Endothelial cell of umbilical vein (primary cell): ENCODE measurements around the gene ADAMTS17. TPM values are rescaled to one million over a fixed set of nuclear protein-coding genes. Genes with fewer than 3 reads are reported as not detected.

Source experiments
- BruUV-seq: library from RNA; stranded (reverse); fragments of 400-500 nt; replicated peaks from 2 replicates; lab custom pipeline; 2021; lab: Mats Ljungman, UMichigan
- CTCF ChIA-PET: fragments of 300-600, 350-600 bp; sonication (Branson Sonifier 250); formaldehyde crosslinking; loops from one replicate; lab custom pipeline; 2021; ENCODE audit warnings: antibody characterized with exemption, inconsistent platforms; lab: Charles Lee
- POLR2A ChIA-PET: fragments of 300-600, 350-600 bp; sonication (Branson Sonifier 250); formaldehyde crosslinking; loops from one replicate; lab custom pipeline; 2021; ENCODE audit warnings: antibody characterized with exemption, inconsistent platforms; lab: Charles Lee
- DNase-seq: peaks from one replicate; pipeline ENCODE4 v3.0.0-alpha.2; 2011; ENCODE audit warnings: low read depth, low spot score
- FAIRE-seq: peaks from 2 replicates; lab custom pipeline; 2011; peaks lifted over from hg19 to GRCh38; lab: Jason Lieb, UNC
- H2AFZ ChIP-seq: 2 replicates; pipeline ENCODE4 v1.6.0; 2012; ENCODE audit warnings: low read depth, low read length, control low read depth, inconsistent platforms
- H3K27ac ChIP-seq: 2 replicates; pipeline ENCODE4 v1.5.1; 2011; ENCODE audit warnings: low read depth, mild to moderate bottlenecking, control low read depth, low read length, moderate library complexity; ENCODE audit not compliant: insufficient read depth
- H3K27me3 ChIP-seq, 2 experiments: 2 replicates each; pipeline versions ENCODE4 v1.6.0 to v1.6.1; 2011; ENCODE audit warnings: low read length in 2 of 2, mixed read lengths in 1 of 2; ENCODE audit not compliant: control insufficient read depth in 2 of 2, insufficient read depth in 2 of 2
- H3K36me3 ChIP-seq, 2 experiments: 2 replicates in 1 of 2; 3 replicates in 1 of 2; pipeline ENCODE4 v1.5.1; 2011; ENCODE audit warnings: low read length in 2 of 2, mild to moderate bottlenecking in 1 of 2, moderate library complexity in 1 of 2; ENCODE audit not compliant: control insufficient read depth in 2 of 2, insufficient read depth in 2 of 2; ENCODE audit errors: extremely low read depth in 1 of 2
- H3K4me1 ChIP-seq: 3 replicates; pipeline ENCODE4 v1.5.1; 2011; ENCODE audit warnings: mild to moderate bottlenecking, low read length; ENCODE audit not compliant: control insufficient read depth, insufficient read depth; ENCODE audit errors: extremely low read depth
- H3K4me2 ChIP-seq: 2 replicates; pipeline ENCODE4 v1.6.1; 2011; ENCODE audit warnings: low read length, control low read depth, mixed read lengths; ENCODE audit not compliant: insufficient read depth
- H3K4me3 ChIP-seq, 3 experiments: fragments of 200-600 bp in 1 of 3; sonication (generic), shearing (Covaris generic) in 1 of 3; replicated peaks in 1 of 3; 2 replicates each; pipeline ENCODE4 v1.5.1; 2011 to 2016; ENCODE audit warnings: control low read depth in 3 of 3, low read length in 3 of 3, mild to moderate bottlenecking in 2 of 3, inconsistent platforms in 1 of 3, low read depth in 1 of 3, moderate library complexity in 1 of 3; ENCODE audit not compliant: insufficient read depth in 1 of 3
- H3K79me2 ChIP-seq: 2 replicates; pipeline ENCODE4 v1.6.0; 2012; ENCODE audit warnings: low read length, inconsistent platforms; ENCODE audit not compliant: control insufficient read depth, insufficient read depth
- H3K9ac ChIP-seq: replicated peaks from 2 replicates; pipeline ENCODE3; 2011; ENCODE audit warnings: low read length, control low read depth; ENCODE audit not compliant: insufficient read depth; ENCODE audit errors: extremely low read depth
- H3K9me1 ChIP-seq: replicated peaks from 3 replicates; pipeline ENCODE4 v1.6.0; 2011; ENCODE audit warnings: mild to moderate bottlenecking, low read length; ENCODE audit not compliant: control insufficient read depth, insufficient read depth; ENCODE audit errors: extremely low read depth
- H3K9me3 ChIP-seq: replicated peaks from 2 replicates; pipeline ENCODE4 v1.5.1; 2012; ENCODE audit warnings: low read length, inconsistent platforms; ENCODE audit not compliant: control insufficient read depth, insufficient read depth
- H4K20me1 ChIP-seq: replicated peaks from 2 replicates; pipeline ENCODE3; 2011; ENCODE audit warnings: mild to moderate bottlenecking, low read length; ENCODE audit not compliant: control insufficient read depth, insufficient read depth; ENCODE audit errors: extremely low read depth
- EZH2 ChIP-seq: IDR thresholded peaks from 2 replicates; pipeline ENCODE4 v1.6.1; 2012; ENCODE audit warnings: borderline replicate concordance, low read depth, mild to moderate bottlenecking, moderate library complexity, low read length, inconsistent platforms; ENCODE audit not compliant: severe bottlenecking
- FOS ChIP-seq: IDR thresholded peaks from 2 replicates; pipeline ENCODE4 v1.6.1; 2011; ENCODE audit warnings: mild to moderate bottlenecking, low read length, moderate library complexity, borderline replicate concordance; ENCODE audit not compliant: insufficient read depth
- GATA2 ChIP-seq: IDR thresholded peaks from 2 replicates; pipeline ENCODE4 v1.7.0; 2011; ENCODE audit warnings: low read depth, mild to moderate bottlenecking, moderate library complexity, mixed read lengths, low read length; ENCODE audit not compliant: insufficient read length, insufficient read depth
- JUN ChIP-seq: IDR thresholded peaks from 2 replicates; pipeline ENCODE4 v1.6.1; 2011; ENCODE audit warnings: borderline replicate concordance, low read depth; ENCODE audit not compliant: insufficient read length, insufficient read depth
- MYC ChIP-seq: IDR thresholded peaks from one replicate; pipeline ENCODE4 v1.6.1; 2011; ENCODE audit warnings: mild to moderate bottlenecking, low read depth, low read length
- POLR2A ChIP-seq: IDR thresholded peaks from 2 replicates; pipeline ENCODE4 v1.6.1; 2012; ENCODE audit warnings: low read depth, mild to moderate bottlenecking, control low read depth, low read length
- POLR2AphosphoS5 ChIP-seq: IDR thresholded peaks from 2 replicates; pipeline ENCODE4 v1.6.1; 2012; ENCODE audit warnings: low read depth, mild to moderate bottlenecking, control low read depth, low read length, moderate library complexity; ENCODE audit not compliant: insufficient read depth
- dilution Hi-C: fragments of 300-500 bp; cut with MboI; formaldehyde crosslinking; loops from one replicate; pipeline ENCODE4 v1.15.0; 2019; ENCODE audit warnings: low sequenced_read_pairs; ENCODE audit not compliant: extremely low pct_ligation_motif_present
- intact Hi-C: fragments of 100-400 bp; cut with micrococcal nuclease; formaldehyde crosslinking; loops from one replicate; pipeline ENCODE4 v1.10.0; 2022
- polyA plus RNA-seq, 4 experiments: library from polyadenylated mRNA; depleted of rRNA in 3 of 4; stranded (reverse) in 3 of 4; unstranded in 1 of 4; fragments of >200 nt; gene quantifications; 2 replicates each; pipeline versions ENCODE4 v1.2.1 to v1.2.3, GENCODE V29; 2011 to 2012; ENCODE audit warnings: missing spikeins in 1 of 4
- total RNA-seq: library from RNA; stranded (reverse); gene quantifications from 2 replicates; pipeline ENCODE4 v1.2.3, GENCODE V29; 2021
- TF ChIP-seq, protein P1 (sequence below): IDR thresholded peaks from 2 replicates; pipeline ENCODE4 v1.6.1; 2011; ENCODE audit not compliant: insufficient read depth, insufficient read length
- TF ChIP-seq, protein P2 (sequence below), 2 donors: IDR thresholded peaks; 1 replicate in 1 of 2; 2 replicates in 1 of 2; pipeline ENCODE4 v1.5.1; 2011; ENCODE audit warnings: low read length in 2 of 2, mild to moderate bottlenecking in 2 of 2, moderate library complexity in 2 of 2, control low read depth in 1 of 2, inconsistent platforms in 1 of 2, low read depth in 1 of 2; ENCODE audit not compliant: insufficient read depth in 1 of 2; ENCODE audit errors: extremely low read depth in 1 of 2

Gene ADAMTS17
- total and polyA plus RNA-seq, 2 donors (not counting 3 experiments of a cell fraction or from before 2014, with no cell fraction given), result 0.12 TPM; not detected in 1

DNA sequence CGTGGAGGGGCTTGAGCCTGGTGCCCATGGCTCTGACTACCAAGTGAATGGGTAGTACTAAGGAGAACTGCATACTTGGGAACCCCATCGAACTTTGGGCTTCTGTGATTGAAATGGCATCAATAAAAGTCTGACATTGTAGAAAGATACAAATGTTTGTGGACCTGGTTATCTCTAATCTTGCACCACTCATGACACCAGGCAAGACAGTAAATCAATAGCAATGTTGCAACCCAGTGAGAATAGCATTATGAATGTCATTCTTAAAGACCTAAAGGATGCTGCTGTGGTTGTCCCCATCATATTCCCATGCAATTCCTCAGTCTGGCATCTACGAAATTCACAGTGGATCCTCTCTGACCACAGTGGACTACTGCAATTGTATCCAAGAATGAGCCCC, 375.0 kb downstream of the ADAMTS17 start:
- H3K9me3 ChIP-seq, result no peaks in the 10 kb centered on the region
- CTCF ChIA-PET, result no interaction called here
- no peak overlapping the region for H2AFZ ChIP-seq
- no TSS peak for BruUV-seq
- H3K9ac ChIP-seq, result no peak overlapping the region
- no peak overlapping the region for H3K27ac ChIP-seq
- dilution Hi-C loops (no loop called here), intact Hi-C loops (no loop called here)
- no peak overlapping the region for H3K4me3 ChIP-seq
- H3K27me3 ChIP-seq, result no peaks in the 10 kb centered on the region
- no peak for TF ChIP-seq MYC
- no peak for TF ChIP-seq GATA2
- TF ChIP-seq POLR2AphosphoS5, result no peak
- no peak for TF ChIP-seq FOS
- TF ChIP-seq, protein P1, sequence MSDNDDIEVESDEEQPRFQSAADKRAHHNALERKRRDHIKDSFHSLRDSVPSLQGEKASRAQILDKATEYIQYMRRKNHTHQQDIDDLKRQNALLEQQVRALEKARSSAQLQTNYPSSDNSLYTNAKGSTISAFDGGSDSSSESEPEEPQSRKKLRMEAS, result no peak
- TF ChIP-seq, protein P2, sequence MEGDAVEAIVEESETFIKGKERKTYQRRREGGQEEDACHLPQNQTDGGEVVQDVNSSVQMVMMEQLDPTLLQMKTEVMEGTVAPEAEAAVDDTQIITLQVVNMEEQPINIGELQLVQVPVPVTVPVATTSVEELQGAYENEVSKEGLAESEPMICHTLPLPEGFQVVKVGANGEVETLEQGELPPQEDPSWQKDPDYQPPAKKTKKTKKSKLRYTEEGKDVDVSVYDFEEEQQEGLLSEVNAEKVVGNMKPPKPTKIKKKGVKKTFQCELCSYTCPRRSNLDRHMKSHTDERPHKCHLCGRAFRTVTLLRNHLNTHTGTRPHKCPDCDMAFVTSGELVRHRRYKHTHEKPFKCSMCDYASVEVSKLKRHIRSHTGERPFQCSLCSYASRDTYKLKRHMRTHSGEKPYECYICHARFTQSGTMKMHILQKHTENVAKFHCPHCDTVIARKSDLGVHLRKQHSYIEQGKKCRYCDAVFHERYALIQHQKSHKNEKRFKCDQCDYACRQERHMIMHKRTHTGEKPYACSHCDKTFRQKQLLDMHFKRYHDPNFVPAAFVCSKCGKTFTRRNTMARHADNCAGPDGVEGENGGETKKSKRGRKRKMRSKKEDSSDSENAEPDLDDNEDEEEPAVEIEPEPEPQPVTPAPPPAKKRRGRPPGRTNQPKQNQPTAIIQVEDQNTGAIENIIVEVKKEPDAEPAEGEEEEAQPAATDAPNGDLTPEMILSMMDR (IDR thresholded peaks at IDR 0.05; ENCODE audit: extremely low read depth in 1 of 2, insufficient read depth in 1 of 2, low read depth in 1 of 2, low read length in 2 of 2), result no peak
- TF ChIP-seq EZH2, result no peak
- no peak for TF ChIP-seq JUN
- TF ChIP-seq POLR2A, result no peak
- H4K20me1 ChIP-seq, result no peaks in the 10 kb centered on the region
- no peak overlapping the region for H3K4me2 ChIP-seq
- H3K9me1 ChIP-seq, result no peaks in the 10 kb centered on the region
- FAIRE-seq (no peak), DNase-seq (no peak)
- H3K4me1 ChIP-seq, result no peaks in the 10 kb centered on the region
- H3K36me3 ChIP-seq, result no peaks in the 10 kb centered on the region
- POLR2A ChIA-PET, result no interaction called here
- H3K79me2 ChIP-seq, result no peaks in the 10 kb centered on the region
